ENCODE results near the gene THAP7.

THAP7 gene

DNA sequence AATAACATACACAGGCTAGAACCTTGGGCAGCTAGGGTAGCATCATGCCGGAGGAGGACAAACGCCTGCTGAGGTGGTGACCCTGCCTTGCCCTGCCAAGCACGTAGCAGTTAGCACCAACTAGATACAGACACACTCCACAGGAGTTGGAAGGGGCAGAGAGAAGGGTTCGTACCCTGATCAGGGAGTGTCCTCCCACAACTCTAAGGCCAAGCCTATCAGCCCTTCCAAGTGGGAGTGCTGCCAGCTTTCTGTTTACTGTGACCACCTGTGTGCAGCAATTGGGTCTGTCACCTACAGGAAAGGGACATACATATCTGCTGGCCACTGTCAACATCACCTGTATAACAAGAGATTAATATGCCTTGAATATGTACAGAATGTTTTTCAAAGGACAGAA is 1.9 kb upstream of the THAP7 start:
- TF ChIP-seq TAF1 (IDR thresholded peaks at IDR 0.05; ENCODE audit: borderline replicate concordance, insufficient read depth, low read length) (no peak), SIN3A (IDR thresholded peaks at IDR 0.05; ENCODE audit: borderline replicate concordance, insufficient read depth, low read length) (no peak), POLR2AphosphoS5 (IDR thresholded peaks at IDR 0.05; ENCODE audit: low read depth, low read length) (no peak), FOXP2 (optimal IDR thresholded peaks at IDR 0.05; ENCODE audit: borderline replicate concordance, extremely low read depth, extremely low read length, insufficient read depth) (no peak)
- TF ChIP-seq, protein P1, sequence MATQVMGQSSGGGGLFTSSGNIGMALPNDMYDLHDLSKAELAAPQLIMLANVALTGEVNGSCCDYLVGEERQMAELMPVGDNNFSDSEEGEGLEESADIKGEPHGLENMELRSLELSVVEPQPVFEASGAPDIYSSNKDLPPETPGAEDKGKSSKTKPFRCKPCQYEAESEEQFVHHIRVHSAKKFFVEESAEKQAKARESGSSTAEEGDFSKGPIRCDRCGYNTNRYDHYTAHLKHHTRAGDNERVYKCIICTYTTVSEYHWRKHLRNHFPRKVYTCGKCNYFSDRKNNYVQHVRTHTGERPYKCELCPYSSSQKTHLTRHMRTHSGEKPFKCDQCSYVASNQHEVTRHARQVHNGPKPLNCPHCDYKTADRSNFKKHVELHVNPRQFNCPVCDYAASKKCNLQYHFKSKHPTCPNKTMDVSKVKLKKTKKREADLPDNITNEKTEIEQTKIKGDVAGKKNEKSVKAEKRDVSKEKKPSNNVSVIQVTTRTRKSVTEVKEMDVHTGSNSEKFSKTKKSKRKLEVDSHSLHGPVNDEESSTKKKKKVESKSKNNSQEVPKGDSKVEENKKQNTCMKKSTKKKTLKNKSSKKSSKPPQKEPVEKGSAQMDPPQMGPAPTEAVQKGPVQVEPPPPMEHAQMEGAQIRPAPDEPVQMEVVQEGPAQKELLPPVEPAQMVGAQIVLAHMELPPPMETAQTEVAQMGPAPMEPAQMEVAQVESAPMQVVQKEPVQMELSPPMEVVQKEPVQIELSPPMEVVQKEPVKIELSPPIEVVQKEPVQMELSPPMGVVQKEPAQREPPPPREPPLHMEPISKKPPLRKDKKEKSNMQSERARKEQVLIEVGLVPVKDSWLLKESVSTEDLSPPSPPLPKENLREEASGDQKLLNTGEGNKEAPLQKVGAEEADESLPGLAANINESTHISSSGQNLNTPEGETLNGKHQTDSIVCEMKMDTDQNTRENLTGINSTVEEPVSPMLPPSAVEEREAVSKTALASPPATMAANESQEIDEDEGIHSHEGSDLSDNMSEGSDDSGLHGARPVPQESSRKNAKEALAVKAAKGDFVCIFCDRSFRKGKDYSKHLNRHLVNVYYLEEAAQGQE (IDR thresholded peaks at IDR 0.05; ENCODE audit: insufficient read depth in 1 of 2, low read depth in 2 of 2, low read length in 2 of 2) = no peak

DNA sequence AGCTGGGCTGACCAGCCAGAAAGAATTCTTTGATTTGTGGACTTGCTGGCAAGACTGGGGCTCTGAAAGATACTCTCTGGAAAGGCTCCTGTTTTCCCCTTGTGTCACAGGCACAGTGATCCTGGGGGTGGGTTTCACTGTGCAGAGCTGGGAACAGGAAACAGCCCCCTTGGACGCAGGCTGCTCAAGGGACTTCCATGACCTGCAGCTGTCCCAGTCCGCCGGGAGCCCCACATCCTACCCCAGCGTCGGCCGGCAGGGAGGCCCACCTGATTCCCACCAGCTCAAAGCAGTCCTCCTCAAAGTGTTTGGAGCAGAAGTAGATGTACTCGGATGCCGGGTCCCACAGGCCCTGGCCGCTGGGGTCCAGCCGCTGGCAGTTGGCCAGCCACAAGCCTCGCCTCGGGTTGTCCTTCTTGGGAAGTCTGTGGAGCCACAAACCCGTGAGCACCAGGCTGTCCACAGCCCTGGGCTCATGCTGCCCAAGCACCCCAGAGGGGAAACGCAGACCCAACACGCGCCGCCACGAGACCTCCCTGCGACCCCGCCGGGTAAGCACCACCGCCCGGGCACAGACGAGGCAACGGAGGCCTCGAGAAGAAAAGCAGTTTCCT is 824 bp downstream of the THAP7 start:
- TF ChIP-seq SIN3A (IDR thresholded peaks at IDR 0.05; ENCODE audit: borderline replicate concordance, insufficient read depth, low read length) (no peak), FOXP2 (optimal IDR thresholded peaks at IDR 0.05; ENCODE audit: borderline replicate concordance, extremely low read depth, extremely low read length, insufficient read depth) (no peak), POLR2AphosphoS5 (IDR thresholded peaks at IDR 0.05; ENCODE audit: low read depth, low read length) (no peak), TAF1 (IDR thresholded peaks at IDR 0.05; ENCODE audit: borderline replicate concordance, insufficient read depth, low read length) (no peak)
- TF ChIP-seq, protein P1 (IDR thresholded peaks at IDR 0.05; ENCODE audit: insufficient read depth in 1 of 2, low read depth in 2 of 2, low read length in 2 of 2) = no peak

DNA sequence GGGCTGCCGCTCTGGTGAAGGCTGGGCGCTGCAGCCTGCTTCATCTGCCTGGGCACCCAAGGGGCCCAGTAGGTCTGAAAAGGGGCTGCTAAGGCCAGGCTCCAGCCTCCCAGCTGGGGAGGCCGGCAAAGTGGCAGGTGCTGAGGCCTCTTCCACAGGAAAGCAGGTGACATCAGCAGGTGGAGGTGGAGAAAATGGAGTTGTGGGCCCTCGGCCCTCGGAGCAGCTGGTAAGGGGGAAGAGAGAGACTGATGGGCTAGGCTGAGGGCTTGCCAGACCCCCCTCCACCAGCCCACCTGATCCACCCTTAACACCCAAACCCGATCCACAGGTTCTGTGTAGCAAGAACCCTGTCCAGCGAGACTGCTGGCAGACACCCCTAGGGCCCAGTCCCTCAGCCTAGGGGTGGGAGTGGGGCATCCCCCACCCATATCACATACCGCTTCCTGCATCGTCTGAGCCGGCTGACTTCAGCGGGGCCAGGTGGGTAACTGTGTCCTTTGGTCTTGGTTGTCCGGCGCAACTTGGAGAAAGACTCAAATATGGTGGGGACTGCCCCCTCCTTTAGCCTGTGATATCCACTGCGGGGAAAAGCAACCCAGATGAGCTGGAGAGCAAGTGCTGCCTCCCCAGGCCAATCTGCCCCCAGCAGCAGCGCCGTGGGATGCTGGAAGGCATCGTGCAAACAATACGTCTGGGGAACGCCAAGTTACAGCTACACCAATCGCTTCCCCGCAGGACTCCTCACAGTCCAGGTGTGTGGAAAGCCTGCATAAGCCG is 1.5 kb downstream of the THAP7 start:
- TF ChIP-seq TAF1 (IDR thresholded peaks at IDR 0.05; ENCODE audit: borderline replicate concordance, insufficient read depth, low read length) (no peak), POLR2AphosphoS5 (IDR thresholded peaks at IDR 0.05; ENCODE audit: low read depth, low read length) (0 out of 2 replicates have a peak, but pooled peaks have one; percentile 37)

DNA sequence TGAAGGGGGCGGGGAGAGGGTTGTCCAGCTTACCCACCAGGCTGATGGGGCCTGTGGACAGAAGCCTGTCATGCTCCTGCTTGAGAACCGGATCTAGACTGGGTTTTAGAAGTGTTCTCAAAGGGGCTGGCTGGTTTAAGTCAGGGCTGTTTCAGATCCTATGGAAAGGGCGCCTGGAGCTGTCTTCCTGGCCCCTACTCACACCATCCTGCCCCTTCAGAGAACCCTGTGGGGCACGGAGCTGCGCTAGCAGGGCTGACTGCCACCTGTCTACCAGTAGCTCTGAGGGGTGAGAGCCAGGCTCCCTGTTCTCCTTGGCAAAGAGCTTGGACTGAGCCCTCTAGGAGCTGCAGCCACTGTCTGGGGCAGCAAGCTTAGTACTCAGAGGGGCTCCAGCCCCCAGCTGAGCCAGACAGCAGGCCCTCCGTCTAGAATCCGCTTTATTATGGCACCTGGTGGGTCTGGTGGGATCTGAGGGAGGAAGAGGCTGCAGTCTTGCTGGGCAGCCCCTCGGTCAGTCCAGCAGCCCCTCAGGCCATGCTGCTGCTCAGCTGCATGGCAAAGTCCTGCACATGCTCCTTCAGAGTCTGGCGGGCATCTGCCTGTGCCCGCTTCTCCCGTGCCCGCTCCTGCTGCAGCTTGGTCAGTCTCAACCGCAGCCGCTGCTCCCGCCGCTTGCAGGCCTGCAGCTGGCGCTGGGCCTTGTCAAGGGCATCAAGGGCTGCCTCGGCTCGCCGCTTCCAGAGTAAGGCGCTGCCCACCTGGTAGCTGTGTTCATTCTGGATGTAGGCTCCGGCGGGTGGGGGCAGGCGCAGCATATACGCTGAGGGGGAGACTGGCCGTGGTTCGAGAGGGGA is 2.3 kb downstream of the THAP7 start:
- TF ChIP-seq, protein P1 (IDR thresholded peaks at IDR 0.05; ENCODE audit: insufficient read depth in 1 of 2, low read depth in 2 of 2, low read length in 2 of 2) = no peak
- no peak for TF ChIP-seq FOXP2 (optimal IDR thresholded peaks at IDR 0.05; ENCODE audit: borderline replicate concordance, extremely low read depth, extremely low read length, insufficient read depth)
- TF ChIP-seq TAF1 (IDR thresholded peaks at IDR 0.05; ENCODE audit: borderline replicate concordance, insufficient read depth, low read length) = no peak

DNA sequence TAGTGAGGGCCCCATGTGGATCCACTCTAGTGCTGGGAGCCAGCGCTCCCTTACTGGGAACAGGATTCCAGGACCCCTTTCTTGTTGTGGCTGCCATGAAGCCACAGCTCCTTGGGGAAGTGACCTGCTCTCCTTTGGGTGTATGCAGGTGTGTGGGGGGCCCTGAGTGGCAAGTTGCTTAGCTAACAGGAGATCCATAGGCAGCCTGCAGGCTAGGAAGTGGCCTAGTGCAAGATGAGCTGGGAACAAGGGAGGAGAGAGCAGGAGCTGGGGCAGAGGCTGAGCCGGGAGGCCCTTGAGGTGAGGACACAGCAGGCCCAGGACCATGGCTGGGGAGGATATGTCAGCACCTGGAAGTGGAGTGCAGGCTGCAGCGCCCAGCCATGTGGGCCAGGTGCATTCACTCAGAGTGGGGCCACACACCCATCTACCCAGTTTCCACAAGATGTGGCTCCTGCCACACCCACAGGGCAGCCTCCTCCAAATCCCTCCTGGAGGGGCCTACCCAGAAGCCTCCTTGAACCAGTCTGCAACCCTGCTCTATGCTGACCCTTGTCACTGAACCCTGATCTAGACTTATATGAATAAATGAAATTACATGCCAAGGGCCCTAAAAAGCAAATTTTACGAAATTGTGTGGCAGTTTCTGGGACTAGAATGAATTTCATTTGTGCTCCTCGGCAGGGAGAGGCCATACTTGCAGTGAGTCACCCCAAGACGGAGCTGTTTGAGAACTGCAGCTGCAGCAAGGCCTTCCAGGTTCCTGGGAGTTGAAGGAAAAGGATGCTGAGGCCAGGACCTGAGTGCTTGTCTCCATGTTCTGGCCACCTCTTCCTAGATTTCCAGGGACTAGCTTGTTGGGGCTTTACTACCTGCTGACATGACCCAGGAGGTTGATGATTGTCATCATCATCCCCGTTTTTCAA is 3.2 kb downstream of the THAP7 start:
- peak; percentile 53 for TF ChIP-seq POLR2AphosphoS5 (IDR thresholded peaks at IDR 0.05; ENCODE audit: low read depth, low read length)
- TF ChIP-seq SIN3A (IDR thresholded peaks at IDR 0.05; ENCODE audit: borderline replicate concordance, insufficient read depth, low read length) = no peak
- no peak for TF ChIP-seq FOXP2 (optimal IDR thresholded peaks at IDR 0.05; ENCODE audit: borderline replicate concordance, extremely low read depth, extremely low read length, insufficient read depth)

Data from PFSK-1 (cell line).